GM12878 (cell line): ENCODE data around the gene ZFP3. TPM values are rescaled to one million over a fixed set of nuclear protein-coding genes. Genes with fewer than 3 reads are reported as not detected.
"Not testable (repeated sequence)": the region's sequence is repeated elsewhere in the genome, so short reads cannot be mapped to it uniquely, and the experiment has no call there.

Experiments
- ATAC-seq: fragments of 200-7000 bp; cut with Tn5 transposase; 3 replicates; pipeline ENCODE4 v1.9.1; 2020; ENCODE audit warnings: mild to moderate bottlenecking, moderate library complexity
- BruUV-seq: library from RNA; stranded (reverse); fragments of 400-500 nt; replicated peaks from 2 replicates; lab custom pipeline; 2021; lab: Mats Ljungman, UMichigan
- CTCF ChIA-PET: fragments of 300-600 bp; sonication (Branson Sonifier 250); formaldehyde crosslinking; extraction: SDS; loops from one replicate; lab custom pipeline; 2021; ENCODE audit warnings: inconsistent platforms; lab: Yijun Ruan, JAX
- POLR2A ChIA-PET: fragments of 350-600 bp; formaldehyde crosslinking; extraction: SDS; loops from one replicate; lab custom pipeline; 2021; ENCODE audit warnings: inconsistent platforms; lab: Charles Lee
- RAD21 ChIA-PET: fragments of 300-600 bp; sonication (Branson Sonifier 250); formaldehyde crosslinking; loops from one replicate; lab custom pipeline; 2023; ENCODE audit warnings: antibody characterized with exemption; ENCODE audit not compliant: unreplicated experiment; lab: Charles Lee
- SMC1A ChIA-PET: fragments of 300-600 bp; sonication (Branson Sonifier 250); formaldehyde crosslinking; loops from one replicate; lab custom pipeline; 2023; ENCODE audit not compliant: unreplicated experiment, uncharacterized antibody; lab: Charles Lee
- DNase-seq: peaks from one replicate; pipeline ENCODE4 v3.0.0-alpha.2; 2011; ENCODE audit warnings: low read depth, low spot score
- FAIRE-seq: peaks from 3 replicates; lab custom pipeline; 2011; peaks lifted over from hg19 to GRCh38; lab: Jason Lieb, UNC
- H2AFZ ChIP-seq: 2 replicates; pipeline ENCODE4 v1.6.0; 2011; ENCODE audit warnings: low read depth, low read length, control low read depth; ENCODE audit not compliant: control insufficient read depth
- H3K27ac ChIP-seq: 2 replicates; pipeline ENCODE4 v1.5.1; 2011; ENCODE audit warnings: control low read depth; ENCODE audit not compliant: control insufficient read depth, insufficient read depth
- H3K27me3 ChIP-seq, 2 experiments: replicated peaks in 1 of 2; 2 replicates each; pipeline versions ENCODE4 v1.6.0 to v1.6.1; 2011; ENCODE audit warnings: low read length in 1 of 2; ENCODE audit not compliant: control insufficient read depth in 2 of 2, insufficient read depth in 2 of 2
- H3K36me3 ChIP-seq, 2 experiments: 2 replicates each; pipeline ENCODE4 v1.5.1; 2011; ENCODE audit warnings: low read length in 1 of 2; ENCODE audit not compliant: control insufficient read depth in 2 of 2, insufficient read depth in 2 of 2
- H3K4me1 ChIP-seq: 2 replicates; pipeline ENCODE4 v1.6.1; 2011; ENCODE audit warnings: mild to moderate bottlenecking, low read length, moderate library complexity, mixed read lengths; ENCODE audit not compliant: control insufficient read depth, insufficient read depth
- H3K4me2 ChIP-seq: 2 replicates; pipeline ENCODE4 v1.6.0; 2011; ENCODE audit warnings: control low read depth; ENCODE audit not compliant: control insufficient read depth, insufficient read depth
- H3K4me3 ChIP-seq: fragments of 200-600 bp; sonication (generic); 2 replicates; pipeline ENCODE4 v1.5.1; 2016
- H3K79me2 ChIP-seq: 2 replicates; pipeline ENCODE4 v1.6.0; 2011; ENCODE audit warnings: low read length; ENCODE audit not compliant: control insufficient read depth, insufficient read depth
- H3K9ac ChIP-seq: 2 replicates; pipeline ENCODE4 v1.8.0; 2011; ENCODE audit warnings: low read length, control low read depth, mixed read lengths; ENCODE audit not compliant: control insufficient read depth, insufficient read depth
- H3K9me3 ChIP-seq: replicated peaks from 3 replicates; pipeline ENCODE4 v1.5.1; 2011; ENCODE audit warnings: mild to moderate bottlenecking, low read length; ENCODE audit not compliant: control insufficient read depth, insufficient read depth
- H4K20me1 ChIP-seq: 2 replicates; pipeline ENCODE4 v1.6.0; 2011; ENCODE audit not compliant: control insufficient read depth, insufficient read depth
- DPF2 ChIP-seq: fragments of 450-650 bp; IDR thresholded peaks from 2 replicates; pipeline ENCODE4 v1.6.1; 2017; ENCODE audit warnings: mild to moderate bottlenecking
- FOS ChIP-seq: IDR thresholded peaks from 3 replicates; pipeline ENCODE4 v1.6.1; 2011; ENCODE audit warnings: borderline replicate concordance; ENCODE audit not compliant: insufficient read length; ENCODE audit errors: extremely low read depth
- HDGF ChIP-seq: fragments of 450-650 bp; IDR thresholded peaks from 2 replicates; pipeline ENCODE4 v1.6.1; 2016; ENCODE audit warnings: antibody characterized with exemption
- IKZF2 ChIP-seq, 2 experiments: fragments of 450-650 bp; IDR thresholded peaks; 2 replicates each; pipeline ENCODE4 v1.6.1; 2017; ENCODE audit warnings: mild to moderate bottlenecking in 2 of 2, moderate library complexity in 2 of 2
- KDM1A ChIP-seq: fragments of 200-600 bp; sonication (generic); IDR thresholded peaks from 2 replicates; pipeline ENCODE4 v1.6.1; 2016; ENCODE audit warnings: borderline replicate concordance
- KLF5 ChIP-seq: fragments of 450-650 bp; IDR thresholded peaks from 2 replicates; pipeline ENCODE4 v1.6.1; 2014; ENCODE audit warnings: mild to moderate bottlenecking; ENCODE audit not compliant: partially characterized antibody
- LARP7 ChIP-seq: fragments of 450-650 bp; IDR thresholded peaks from 2 replicates; pipeline ENCODE4 v1.6.1; 2017; ENCODE audit warnings: mild to moderate bottlenecking
- POLR2A ChIP-seq: IDR thresholded peaks from 2 replicates; pipeline ENCODE4 v1.6.1; 2011; ENCODE audit warnings: low read depth, mild to moderate bottlenecking, low read length
- SMC3 ChIP-seq: IDR thresholded peaks from 2 replicates; pipeline ENCODE4 v1.6.1; 2011; ENCODE audit warnings: low read length, improper control_type of control experiment, borderline replicate concordance
- ZBED1 ChIP-seq: IDR thresholded peaks from 2 replicates; pipeline ENCODE4 v1.6.1; 2016; ENCODE audit warnings: borderline replicate concordance
- WGBS: methylation state at CpG from one replicate; pipeline ENCODE4 v1.1.6; 2016; ENCODE audit warnings: low lambda C conversion rate; ENCODE audit not compliant: insufficient replicate concordance, insufficient coverage; ENCODE audit errors: missing lambda C conversion rate; 5-methylcytosine and 5-hydroxymethylcytosine counted together
- in situ Hi-C: fragments of 300-500 bp; cut with MboI; formaldehyde crosslinking; loops from 9 replicates; pipeline ENCODE4 v1.14.3; 2018; ENCODE audit warnings: mixed read lengths
- intact Hi-C: fragments of 100-400 bp; cut with micrococcal nuclease; formaldehyde crosslinking; loops from one replicate; pipeline ENCODE4 v1.14.2; 2022; ENCODE audit not compliant: unreplicated experiment
- polyA plus RNA-seq, 11 experiments: library from polyadenylated mRNA; depleted of rRNA in 4 of 11; unstranded in 6 of 11; stranded (reverse) in 5 of 11; fragments of >200 nt; fragmentation: Nextera tagmentation in 4 of 11; fragmentation: Illumina TruSeq in 1 of 11; extraction: Ambion mirVana in 4 of 11; extraction: Trizol in 1 of 11; gene quantifications; 1 replicate in 1 of 11; 2 replicates in 10 of 11; pipeline versions ENCODE4 v1.2.1 to v1.2.3, GENCODE V29; 2011 to 2016; ENCODE audit warnings: inconsistent platforms in 2 of 11, missing spikeins in 2 of 11, low read depth in 1 of 11
- total RNA-seq, 4 experiments: library from RNA; depleted of rRNA in 3 of 4; stranded (reverse); fragments of >200 nt in 3 of 4; fragmentation: Illumina TruSeq in 1 of 4; extraction: Trizol in 1 of 4; gene quantifications; 2 replicates each; pipeline versions ENCODE4 v1.2.1 to v1.2.3, GENCODE V29; 2013 to 2021
- TF ChIP-seq, protein P1 (sequence below): IDR thresholded peaks from 2 replicates; pipeline ENCODE4 v1.6.1; 2012; ENCODE audit warnings: low read depth, low read length, improper control_type of control experiment
- TF ChIP-seq, protein P2 (sequence below): fragments of 150-350 bp; IDR thresholded peaks from 2 replicates; pipeline ENCODE4 v1.6.1; 2016; ENCODE audit warnings: low read depth, low read length

The ZFP3 gene
- total and polyA plus RNA-seq, 10 of the 15 experiments (the other 5 are each of a cell fraction or from before 2014, with no cell fraction given): 0.37 to 4.1 (median 1.6) TPM

DNA sequence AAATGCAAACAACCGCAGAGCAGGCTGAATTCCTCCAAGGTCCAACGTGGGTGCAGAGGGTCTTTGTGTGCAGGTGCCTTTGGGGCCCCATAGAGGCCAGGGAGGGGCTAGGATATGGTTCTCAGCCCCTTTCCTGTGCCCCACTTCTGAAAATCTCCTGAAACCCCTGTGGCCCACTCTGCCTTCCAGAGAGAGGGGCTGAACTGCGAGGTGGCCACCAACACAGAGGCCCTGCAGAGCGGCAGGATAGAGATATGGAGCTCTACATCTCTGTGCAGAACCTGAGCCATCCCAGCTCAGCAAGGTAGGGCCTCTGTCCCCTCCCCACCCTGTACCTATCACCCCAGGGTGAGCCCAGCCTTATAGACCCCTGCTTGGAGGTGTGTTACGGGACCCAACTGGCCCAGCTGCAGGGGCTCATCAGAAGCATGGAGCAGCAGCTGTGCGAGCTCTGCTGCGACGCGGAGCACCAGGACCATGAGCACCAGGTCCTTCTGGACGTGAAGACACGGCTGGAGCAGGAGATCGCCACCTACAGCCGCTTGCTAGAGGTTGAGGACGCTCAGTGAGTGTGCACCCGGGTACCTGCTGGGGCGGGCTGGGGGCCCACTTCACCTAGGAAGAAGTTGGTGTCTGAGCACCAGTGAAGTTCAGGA lies 43.0 kb downstream of the ZFP3 start:
- POLR2A ChIA-PET: no interaction called here
- no peak for ATAC-seq
- SMC1A ChIA-PET: no interaction called here
- RAD21 ChIA-PET: no interaction called here
- no peak for FAIRE-seq
- no peaks in the 10 kb centered on the region for H3K79me2 ChIP-seq
- intact Hi-C loops: no loop called here
- H3K9me3 ChIP-seq: no peaks in the 10 kb centered on the region; the same call in 1 of the 3 replicates
- H3K4me2 ChIP-seq: no peak overlapping the region
- H4K20me1 ChIP-seq: no peaks in the 10 kb centered on the region
- BruUV-seq: no TSS peak
- H3K27me3 ChIP-seq: peaks cover 0 to 2% of the 10 kb centered on the region in 2 experiments; a peak in 3 of 4 replicates
- no peak overlapping the region for H2AFZ ChIP-seq
- DNase-seq: no peak
- in situ Hi-C loops: no loop called here
- H3K4me1 ChIP-seq: no peaks in the 10 kb centered on the region
- no peak overlapping the region for H3K9ac ChIP-seq
- no peak overlapping the region for H3K27ac ChIP-seq
- H3K36me3 ChIP-seq: no peaks in the 10 kb centered on the region
- WGBS: 46% methylated on average over 16 of the region's 16 CpGs
- CTCF ChIA-PET: no interaction called here
- TF ChIP-seq KLF5 (no peak), SMC3 (no peak), KDM1A (no peak), ZBED1 (no peak), POLR2A (no peak), DPF2 (no peak), FOS (no peak), HDGF (no peak), IKZF2 (IDR thresholded peaks at IDR 0.05) (no peak), LARP7 (no peak)
- TF ChIP-seq, protein P1, sequence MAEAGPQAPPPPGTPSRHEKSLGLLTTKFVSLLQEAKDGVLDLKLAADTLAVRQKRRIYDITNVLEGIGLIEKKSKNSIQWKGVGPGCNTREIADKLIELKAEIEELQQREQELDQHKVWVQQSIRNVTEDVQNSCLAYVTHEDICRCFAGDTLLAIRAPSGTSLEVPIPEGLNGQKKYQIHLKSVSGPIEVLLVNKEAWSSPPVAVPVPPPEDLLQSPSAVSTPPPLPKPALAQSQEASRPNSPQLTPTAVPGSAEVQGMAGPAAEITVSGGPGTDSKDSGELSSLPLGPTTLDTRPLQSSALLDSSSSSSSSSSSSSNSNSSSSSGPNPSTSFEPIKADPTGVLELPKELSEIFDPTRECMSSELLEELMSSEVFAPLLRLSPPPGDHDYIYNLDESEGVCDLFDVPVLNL: no peak
- TF ChIP-seq, protein P2, sequence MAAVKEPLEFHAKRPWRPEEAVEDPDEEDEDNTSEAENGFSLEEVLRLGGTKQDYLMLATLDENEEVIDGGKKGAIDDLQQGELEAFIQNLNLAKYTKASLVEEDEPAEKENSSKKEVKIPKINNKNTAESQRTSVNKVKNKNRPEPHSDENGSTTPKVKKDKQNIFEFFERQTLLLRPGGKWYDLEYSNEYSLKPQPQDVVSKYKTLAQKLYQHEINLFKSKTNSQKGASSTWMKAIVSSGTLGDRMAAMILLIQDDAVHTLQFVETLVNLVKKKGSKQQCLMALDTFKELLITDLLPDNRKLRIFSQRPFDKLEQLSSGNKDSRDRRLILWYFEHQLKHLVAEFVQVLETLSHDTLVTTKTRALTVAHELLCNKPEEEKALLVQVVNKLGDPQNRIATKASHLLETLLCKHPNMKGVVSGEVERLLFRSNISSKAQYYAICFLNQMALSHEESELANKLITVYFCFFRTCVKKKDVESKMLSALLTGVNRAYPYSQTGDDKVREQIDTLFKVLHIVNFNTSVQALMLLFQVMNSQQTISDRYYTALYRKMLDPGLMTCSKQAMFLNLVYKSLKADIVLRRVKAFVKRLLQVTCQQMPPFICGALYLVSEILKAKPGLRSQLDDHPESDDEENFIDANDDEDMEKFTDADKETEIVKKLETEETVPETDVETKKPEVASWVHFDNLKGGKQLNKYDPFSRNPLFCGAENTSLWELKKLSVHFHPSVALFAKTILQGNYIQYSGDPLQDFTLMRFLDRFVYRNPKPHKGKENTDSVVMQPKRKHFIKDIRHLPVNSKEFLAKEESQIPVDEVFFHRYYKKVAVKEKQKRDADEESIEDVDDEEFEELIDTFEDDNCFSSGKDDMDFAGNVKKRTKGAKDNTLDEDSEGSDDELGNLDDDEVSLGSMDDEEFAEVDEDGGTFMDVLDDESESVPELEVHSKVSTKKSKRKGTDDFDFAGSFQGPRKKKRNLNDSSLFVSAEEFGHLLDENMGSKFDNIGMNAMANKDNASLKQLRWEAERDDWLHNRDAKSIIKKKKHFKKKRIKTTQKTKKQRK: no peak
- no peak overlapping the region for H3K4me3 ChIP-seq

DNA sequence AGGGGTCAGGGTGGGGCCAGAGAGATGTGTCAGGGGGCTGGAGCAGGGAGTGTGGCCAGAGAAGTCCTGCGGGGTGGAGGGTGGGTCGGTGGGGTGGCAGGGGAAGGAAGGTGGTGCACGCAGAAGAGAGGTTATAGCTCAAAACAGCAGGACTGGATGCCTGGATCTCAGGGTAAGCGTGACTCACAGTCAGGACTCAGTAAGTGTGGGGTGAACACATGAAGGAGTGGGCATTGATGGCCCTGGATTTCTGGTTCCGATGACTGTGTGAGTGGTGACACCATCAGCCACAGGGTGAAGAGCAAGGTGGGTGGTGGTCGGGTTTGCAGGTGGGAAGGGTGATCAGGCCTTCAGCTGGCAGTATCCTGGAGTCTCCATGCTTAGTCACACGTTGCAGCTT lies 43.8 kb downstream of the ZFP3 start:
- FAIRE-seq, in situ Hi-C loops, H3K36me3 ChIP-seq, H3K27me3 ChIP-seq, H4K20me1 ChIP-seq, DNase-seq, H3K9me3 ChIP-seq, H2AFZ ChIP-seq, BruUV-seq, H3K4me3 ChIP-seq, SMC1A ChIA-PET, ATAC-seq, intact Hi-C loops, H3K4me1 ChIP-seq, H3K4me2 ChIP-seq, CTCF ChIA-PET, H3K9ac ChIP-seq, H3K27ac ChIP-seq, RAD21 ChIA-PET, H3K79me2 ChIP-seq: not testable (repeated sequence)
- 59% methylated on average over 7 of the region's 7 CpGs for WGBS
- POLR2A ChIA-PET: interaction anchor here (0.5 kb wide), 1 partner anchor 13 kb away, joined by 3 read pairs; no protein-coding TSS in a partner anchor
